Activated CD4-positive, CD25-positive, alpha-beta regulatory T cell (primary cell): ENCODE measurements around the gene JAK1.
A peak's percentile ranks its signal among the peaks of the same experiment; 100 is the strongest.
"Not testable (repeated sequence)": the region's sequence is repeated elsewhere in the genome, so short reads cannot be mapped to it uniquely, and the experiment has no call there.

Experiments
- DNase-seq, 4 experiments: peaks; one replicate each; lab custom pipeline; 2025; lab: John Stamatoyannopoulos, UW

JAK1 gene

GRCh38 chr1:64966158-64966971, at the start of gene JAK1:
TSS of gene JAK1 (minus strand) at chr1:64966549. CDS start at chr1:64886264, 80,285 bp downstream.
- peak; percentile 73 to 94 (median 84) for DNase-seq

GRCh38 chr1:65014321-65014720, 48.0 kb upstream of the JAK1 start:
- DNase-seq = no peak

GRCh38 chr1:65011983-65012382, 45.6 kb upstream of the JAK1 start:
- no peak for DNase-seq

GRCh38 chr1:65009724-65010420, 43.5 kb upstream of the JAK1 start:
- DNase-seq = no peak

DNA sequence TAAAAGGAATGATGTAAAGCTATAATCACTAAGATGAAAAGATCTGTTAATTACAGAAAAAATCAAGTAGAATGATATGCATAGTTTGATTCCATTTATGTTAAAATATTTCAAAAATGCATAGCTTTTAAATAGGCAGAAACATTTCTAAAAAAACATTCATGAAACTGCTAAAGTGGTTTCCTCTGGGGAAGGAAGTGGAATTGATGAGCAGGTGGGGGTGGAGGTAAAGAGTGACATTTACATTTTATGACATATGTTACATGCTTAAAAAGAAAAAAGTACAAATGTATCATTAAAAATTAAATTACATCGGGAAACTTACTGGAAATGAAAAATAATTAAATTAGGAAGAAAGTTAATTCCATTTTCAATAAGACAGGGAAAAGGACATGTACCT, 42.8 kb upstream of the JAK1 start:
- no peak for DNase-seq

- no peak for DNase-seq
Observed at GRCh38 chr1:65006806-65007205, 40.5 kb upstream of the JAK1 start.

DNA sequence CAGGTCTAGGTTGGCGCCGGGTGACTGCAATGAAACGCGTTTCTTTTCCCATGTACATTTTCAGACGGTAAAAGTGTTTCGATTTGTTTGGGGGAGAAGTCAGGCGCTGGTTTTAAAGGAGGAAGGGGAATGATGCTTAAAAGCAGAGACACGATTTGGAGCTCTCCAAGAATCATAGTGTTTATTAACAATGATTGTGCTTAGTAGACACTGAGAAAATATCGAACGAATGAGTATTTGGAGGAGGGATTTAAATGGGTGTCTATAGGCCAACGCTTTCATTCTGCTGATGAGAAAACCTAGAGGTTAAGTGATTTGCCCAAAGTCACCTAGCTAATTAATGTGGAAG, 36.9 kb upstream of the JAK1 start:
- DNase-seq = no peak

DNA sequence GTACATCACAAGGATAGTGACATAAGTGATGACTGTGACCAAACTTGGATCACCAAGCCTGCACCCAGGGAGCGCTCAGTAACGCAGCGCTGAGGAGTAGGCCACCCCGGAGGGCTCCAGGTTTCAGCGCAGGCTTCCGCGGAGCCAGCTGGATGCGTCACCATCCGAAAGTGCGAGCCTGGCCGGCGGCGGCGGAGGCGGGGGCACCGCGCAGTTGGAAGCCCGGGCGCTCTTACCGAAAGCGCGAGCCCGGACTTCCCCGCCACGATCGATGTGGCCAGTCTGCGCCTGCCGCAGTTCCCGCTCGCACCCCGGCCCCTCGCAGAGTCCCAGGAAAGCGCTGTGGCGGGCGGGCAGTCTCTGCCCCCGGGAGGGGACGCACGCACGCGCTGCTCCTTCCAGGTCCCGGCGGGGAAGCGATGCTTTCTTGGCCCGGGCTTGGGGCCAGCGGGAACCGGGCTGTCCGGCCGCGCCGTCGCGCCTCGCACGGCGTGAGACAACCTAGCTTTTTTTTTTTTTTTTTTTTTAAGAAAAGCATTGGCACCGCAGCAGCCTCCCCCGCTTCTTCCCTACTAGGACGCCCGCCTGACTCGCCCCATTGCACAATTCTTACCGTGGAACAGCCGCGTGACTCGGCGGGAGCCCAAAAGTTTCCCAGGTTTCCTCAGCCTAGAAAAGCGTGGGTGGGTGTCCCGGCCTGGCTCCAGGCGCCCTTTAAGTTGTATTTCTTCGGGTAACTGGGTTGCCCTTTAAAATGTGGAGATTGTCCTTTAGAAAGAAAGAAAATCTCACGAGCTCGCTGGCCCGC, 36.4 kb upstream of the JAK1 start:
- peak; percentile 22 to 47 (median 34) for DNase-seq

GRCh38 chr1:65002156-65002507, 35.8 kb upstream of the JAK1 start:
- no peak for DNase-seq

GRCh38 chr1:65001231-65001792, 35.0 kb upstream of the JAK1 start:
- peak; percentile 27 to 43 (median 40) for DNase-seq

- DNase-seq = not testable (repeated sequence)
Observed at GRCh38 chr1:64998425-64998948, 32.1 kb upstream of the JAK1 start.

- DNase-seq = no peak
Observed at GRCh38 chr1:64996541-64997257, 30.4 kb upstream of the JAK1 start.

DNA sequence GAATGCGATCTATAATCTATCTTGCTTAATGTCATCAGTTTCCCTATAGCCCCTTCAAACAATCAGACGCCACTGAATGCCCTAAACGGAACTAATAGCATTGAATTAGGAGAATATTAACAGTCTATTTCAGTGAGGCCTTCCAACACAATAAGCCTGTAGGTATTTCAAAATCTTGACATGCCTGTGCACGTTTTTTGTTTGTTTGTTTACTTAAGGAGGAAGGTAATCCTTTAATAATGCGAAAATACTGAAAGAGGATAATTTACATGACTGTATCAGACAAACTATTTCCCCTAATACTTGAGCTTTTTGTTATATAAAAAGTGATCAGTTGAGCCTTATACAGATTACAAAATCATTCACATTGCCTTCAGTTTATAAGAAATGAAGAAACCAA, 29.0 kb upstream of the JAK1 start:
- no peak for DNase-seq

DNA sequence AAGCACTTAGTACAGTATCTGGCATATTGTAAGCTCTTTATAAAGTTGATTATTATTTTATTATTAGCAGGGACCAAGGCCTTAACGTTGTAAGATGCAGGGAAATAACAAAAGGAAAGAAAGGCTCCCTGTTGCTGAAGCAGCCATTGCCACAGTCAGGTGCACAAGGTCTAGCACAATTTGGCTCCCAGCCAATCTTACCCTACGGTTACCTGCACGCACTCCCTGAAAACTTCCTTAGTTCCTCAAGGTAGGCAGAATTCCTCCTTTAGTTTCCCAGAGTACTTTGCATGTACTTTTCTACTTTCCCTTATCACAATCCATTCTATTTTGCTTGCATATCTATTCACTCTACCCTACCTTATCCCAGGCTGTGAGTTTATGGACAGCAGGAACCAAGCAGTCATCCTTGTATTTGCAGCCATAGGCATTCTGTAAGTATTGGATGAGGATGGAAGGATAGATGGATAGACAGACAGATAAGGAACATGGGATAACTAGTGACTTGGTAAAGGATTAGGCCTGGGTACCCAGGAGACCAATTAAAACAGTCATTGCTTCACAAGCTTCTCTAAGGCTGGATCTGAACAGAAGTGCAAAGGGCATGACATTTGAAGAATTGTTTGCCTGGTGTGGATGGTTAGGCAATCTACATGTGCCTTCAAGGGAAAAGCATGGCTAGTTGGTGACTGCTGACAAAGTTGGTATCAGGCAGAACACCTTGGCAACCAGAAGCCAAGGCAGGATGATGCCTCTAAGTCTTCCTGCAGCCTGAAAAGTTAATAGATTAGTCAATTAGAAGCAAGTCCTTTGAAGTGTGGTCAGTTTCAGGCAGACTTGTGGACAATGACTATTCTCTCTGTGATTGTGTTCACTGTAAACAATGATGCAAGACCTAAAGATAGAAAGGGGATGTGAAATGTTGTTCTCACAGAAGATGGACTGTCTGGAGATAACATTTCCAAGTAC, 20.8 kb upstream of the JAK1 start:
- DNase-seq = no peak

- DNase-seq = no peak
Observed at GRCh38 chr1:64984737-64985136, 18.4 kb upstream of the JAK1 start.

- DNase-seq = no peak
Observed at GRCh38 chr1:64984106-64984505, 17.8 kb upstream of the JAK1 start.

GRCh38 chr1:64983110-64983509, 16.8 kb upstream of the JAK1 start:
- no peak for DNase-seq

GRCh38 chr1:64981601-64982533, 15.5 kb upstream of the JAK1 start:
- no peak for DNase-seq
